HG02763 (cell line): ENCODE measurements around the gene AFG1L.
"Not testable (repeated sequence)": the region's sequence is repeated elsewhere in the genome, so short reads cannot be mapped to it uniquely, and the experiment has no call there.

Experiments used
- ATAC-seq: cut with Tn5 transposase; IDR thresholded peaks from one replicate; pipeline ENCODE4 v1.9.1; 2021; ENCODE audit warnings: mild to moderate bottlenecking, moderate library complexity; ENCODE audit not compliant: unreplicated experiment

The AFG1L gene

GRCh38 chr6:108449717-108450116, 154.9 kb downstream of the AFG1L start:
- ATAC-seq, result not testable (repeated sequence)

- ATAC-seq, result no peak
Observed at GRCh38 chr6:108451816-108452215, 157.0 kb downstream of the AFG1L start.

- ATAC-seq, result no peak
Observed at GRCh38 chr6:108452711-108453195, 157.9 kb downstream of the AFG1L start.

- no peak for ATAC-seq
Observed at GRCh38 chr6:108453601-108454185, 158.8 kb downstream of the AFG1L start.

- no peak for ATAC-seq
Observed at GRCh38 chr6:108454356-108454755, 159.5 kb downstream of the AFG1L start.

- ATAC-seq, result no peak
Observed at GRCh38 chr6:108455688-108456087, 160.8 kb downstream of the AFG1L start.

- ATAC-seq, result no peak
Observed at GRCh38 chr6:108463784-108464183, 168.9 kb downstream of the AFG1L start.

- ATAC-seq, result no peak
Observed at GRCh38 chr6:108464418-108465097, 169.7 kb downstream of the AFG1L start.

GRCh38 chr6:108465098-108465495, 170.2 kb downstream of the AFG1L start:
- ATAC-seq, result no peak

- ATAC-seq, result no peak
Observed at GRCh38 chr6:108468346-108468745, 173.5 kb downstream of the AFG1L start.

- no peak for ATAC-seq
Observed at GRCh38 chr6:108469316-108469715, 174.5 kb downstream of the AFG1L start.

- no peak for ATAC-seq
Observed at GRCh38 chr6:108473197-108473596, 178.3 kb downstream of the AFG1L start.

- no peak for ATAC-seq
Observed at GRCh38 chr6:108476376-108476775, 181.5 kb downstream of the AFG1L start.

- ATAC-seq, result no peak
Observed at GRCh38 chr6:108476847-108477430, 182.1 kb downstream of the AFG1L start.

- no peak for ATAC-seq
Observed at GRCh38 chr6:108482559-108482958, 187.7 kb downstream of the AFG1L start.

- ATAC-seq, result no peak
Observed at GRCh38 chr6:108484016-108484415, 189.2 kb downstream of the AFG1L start.

- no peak for ATAC-seq
Observed at GRCh38 chr6:108489699-108490098, 194.8 kb downstream of the AFG1L start.

- ATAC-seq, result no peak
Observed at GRCh38 chr6:108492131-108492766, 197.4 kb downstream of the AFG1L start.

- no peak for ATAC-seq
Observed at GRCh38 chr6:108494434-108494833, 199.6 kb downstream of the AFG1L start.

GRCh38 chr6:108497883-108498282, 203.0 kb downstream of the AFG1L start:
- no peak for ATAC-seq

- ATAC-seq, result no peak
Observed at GRCh38 chr6:108501559-108501958, 206.7 kb downstream of the AFG1L start.

GRCh38 chr6:108502832-108503231, 208.0 kb downstream of the AFG1L start:
- ATAC-seq, result no peak
